NCI-H774 (cell line): ENCODE results near the gene ZNF281.
A peak's percentile ranks its signal among the peaks of the same experiment; 100 is the strongest.

Experiments
- DNase-seq: peaks from one replicate; lab custom pipeline; 2025; lab: John Stamatoyannopoulos, UW

ZNF281 gene

DNA sequence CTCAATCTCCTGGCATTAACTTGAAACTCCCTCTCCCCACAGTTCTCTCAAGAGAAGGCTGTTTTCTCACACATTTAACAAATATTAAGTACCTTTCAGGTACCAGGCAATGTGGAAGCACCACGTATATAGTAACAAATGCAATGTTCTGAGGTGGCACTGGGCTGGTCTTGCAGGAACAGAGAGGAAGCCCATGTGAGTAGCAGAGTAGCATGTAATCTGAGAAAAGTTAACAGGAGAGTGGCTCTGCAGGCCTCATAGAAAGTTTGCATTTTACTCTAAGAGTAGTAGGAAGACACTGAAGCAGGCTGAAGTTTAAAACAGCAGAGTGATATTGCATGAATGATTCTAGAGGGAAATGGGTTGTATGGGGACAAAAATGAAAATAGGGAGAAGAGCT is 21.0 kb downstream of the ZNF281 start:
- no peak for DNase-seq

DNA sequence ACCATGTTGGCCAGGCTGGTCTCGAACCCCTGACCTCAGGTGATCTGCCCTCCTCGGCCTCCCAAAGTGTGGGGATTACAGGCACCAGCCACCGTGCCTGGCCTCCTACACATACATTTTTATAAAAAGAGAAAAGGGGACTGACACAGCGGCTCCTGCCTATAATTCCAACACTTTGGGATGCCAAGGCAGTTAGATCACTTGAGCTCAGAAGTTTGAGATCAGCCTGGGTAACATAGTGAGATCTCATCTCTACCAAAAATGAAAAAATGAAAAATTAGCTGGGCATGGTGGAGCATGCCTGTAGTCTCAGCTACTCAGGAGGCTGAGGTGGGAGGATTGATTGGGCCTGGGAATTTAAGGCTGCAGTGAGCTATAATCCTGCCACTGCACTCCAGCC is 23.4 kb downstream of the ZNF281 start:
- DNase-seq = no peak

DNA sequence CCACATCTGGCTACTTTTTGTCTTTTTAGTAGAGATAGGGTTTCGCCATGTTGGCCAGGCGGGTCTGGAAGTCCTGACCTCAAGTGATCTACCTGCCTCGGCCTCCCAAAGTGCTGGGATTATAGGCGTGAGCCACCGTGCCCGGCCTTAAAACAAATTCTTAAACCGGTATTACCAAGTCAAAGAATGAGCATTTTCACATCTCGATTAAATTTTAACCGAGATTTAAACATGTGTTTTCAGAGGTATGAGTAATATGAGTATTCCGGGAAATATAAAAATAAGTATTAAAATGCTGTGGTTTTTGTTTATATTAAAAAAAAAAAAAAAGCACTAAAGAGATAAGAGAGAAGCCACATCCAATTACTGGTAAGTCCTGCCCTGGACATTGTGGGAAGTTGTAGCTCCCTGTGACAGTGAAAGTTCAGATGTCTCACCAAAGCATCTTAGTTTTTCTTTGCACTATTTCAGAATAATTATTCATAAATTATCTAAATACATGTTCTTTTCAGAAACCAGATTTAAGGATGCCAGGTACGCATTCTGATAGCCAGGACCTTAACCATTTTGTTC is 24.9 kb downstream of the ZNF281 start:
- DNase-seq = no peak

DNA sequence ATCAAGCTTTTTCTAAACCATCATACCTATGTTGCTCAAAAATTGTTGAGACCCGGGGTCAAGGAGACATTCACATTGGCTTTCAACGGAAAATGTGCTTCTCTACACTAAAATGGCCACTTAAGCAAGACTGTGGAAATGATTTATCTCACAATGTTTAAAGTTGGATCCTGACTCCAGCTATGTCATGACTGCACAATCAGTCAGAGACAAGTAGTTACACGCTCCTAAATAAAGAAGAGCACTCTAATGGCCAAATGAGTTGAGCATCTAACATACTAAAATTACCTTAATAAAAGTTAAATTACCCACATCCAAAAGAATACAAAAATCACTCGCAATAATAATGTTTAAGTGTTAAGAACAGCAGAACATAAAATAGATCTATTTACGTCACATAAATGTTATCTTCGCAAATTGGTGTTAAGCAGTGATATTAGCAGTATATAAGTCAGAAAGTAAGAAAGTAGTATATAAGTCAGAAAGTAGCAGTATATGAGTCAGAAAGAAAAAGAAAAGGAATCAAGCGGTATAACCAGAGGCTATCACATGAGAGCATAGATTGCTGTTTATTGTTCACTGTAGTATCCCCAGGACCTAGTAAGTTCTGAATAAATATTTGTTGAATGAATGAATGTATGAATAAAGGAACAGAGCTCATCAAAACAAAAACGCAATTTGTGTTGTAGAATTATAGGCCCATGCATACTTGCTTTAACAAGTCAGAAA is 28.4 kb downstream of the ZNF281 start:
- DNase-seq = no peak

DNA sequence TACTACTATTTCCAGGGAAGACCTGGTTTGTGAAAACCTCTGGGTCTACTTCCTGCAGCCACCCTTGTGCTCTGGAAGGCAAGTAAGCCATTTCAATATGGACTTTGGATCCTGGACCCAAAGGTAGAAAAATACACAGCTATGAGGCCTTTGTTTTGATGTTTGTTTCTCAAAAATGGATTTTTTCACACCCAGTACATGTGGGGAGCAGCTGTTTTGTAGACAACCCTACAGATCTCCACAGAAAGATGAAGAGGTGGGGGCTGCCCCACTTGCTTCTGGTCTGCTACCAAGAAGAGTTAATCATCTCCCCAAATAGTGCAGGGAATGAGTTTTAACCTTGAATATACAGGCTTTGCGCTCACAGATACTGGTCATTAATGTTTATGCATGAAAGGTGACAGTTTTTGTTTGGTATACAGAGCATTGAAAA is 29.2 kb downstream of the ZNF281 start:
- no peak for DNase-seq

DNA sequence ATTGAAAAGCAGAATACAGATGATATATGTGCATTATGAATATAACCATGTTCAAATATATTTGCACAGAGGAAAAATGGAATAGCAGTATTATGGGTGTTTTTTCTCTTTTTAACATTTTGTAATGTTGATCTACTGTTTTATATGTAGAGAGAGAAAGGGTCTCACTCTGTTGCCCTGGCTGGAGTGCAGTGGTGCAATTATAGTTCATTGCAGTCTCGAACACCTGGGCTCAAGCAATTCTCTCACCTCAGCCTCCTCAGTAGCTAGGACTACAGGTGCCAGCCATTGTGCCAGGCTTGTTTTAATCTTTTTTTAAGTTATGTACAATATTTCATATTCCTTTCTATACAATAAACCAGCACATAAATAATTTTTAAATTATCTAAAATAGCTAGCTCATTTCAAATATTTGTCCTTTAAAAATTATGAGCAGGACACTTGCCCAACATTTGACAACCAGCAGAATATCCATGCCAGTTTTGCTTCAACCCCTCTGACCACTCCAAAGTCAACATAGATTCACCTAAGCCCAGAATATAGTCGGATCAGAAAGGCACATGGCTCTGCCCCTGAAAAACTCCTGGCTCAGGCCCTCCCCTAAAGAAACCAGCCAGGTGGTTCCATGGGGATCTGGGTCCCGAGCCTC is 29.8 kb downstream of the ZNF281 start:
- no peak for DNase-seq

DNA sequence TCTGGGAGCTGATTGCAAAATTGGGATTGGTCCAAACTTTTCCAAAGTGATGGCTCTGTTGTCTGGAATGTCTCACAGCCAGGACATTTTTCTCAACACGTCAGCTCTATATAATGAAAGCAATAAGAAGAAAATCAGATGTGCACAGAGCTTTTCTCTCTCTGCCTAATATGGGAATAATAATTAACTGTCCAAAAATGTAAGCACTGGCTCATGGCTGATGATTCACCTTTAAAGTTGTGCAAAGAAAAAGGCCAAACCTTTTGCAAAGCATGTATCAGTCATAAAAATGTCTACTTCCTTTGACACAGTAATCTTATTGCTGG is 30.4 kb downstream of the ZNF281 start:
- no peak for DNase-seq

DNA sequence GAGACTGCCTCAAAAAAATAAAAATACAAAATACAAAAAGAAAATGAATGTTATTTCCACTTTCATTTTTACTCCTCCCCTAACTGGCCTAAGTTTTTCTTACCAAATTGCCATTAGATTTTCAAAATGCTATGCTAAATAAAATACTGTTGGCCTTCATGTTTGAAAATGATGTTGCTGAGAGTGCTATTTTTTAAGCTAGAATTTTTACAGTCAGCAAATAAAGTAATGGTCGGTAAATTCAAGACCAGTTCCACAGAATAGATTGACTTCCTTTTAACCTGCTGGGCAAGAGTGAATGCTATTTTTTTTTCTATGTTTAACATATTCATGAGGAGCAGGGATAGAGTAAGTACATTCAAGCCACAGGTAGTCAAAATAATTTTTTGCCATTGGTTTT is 31.7 kb downstream of the ZNF281 start:
- no peak for DNase-seq

DNA sequence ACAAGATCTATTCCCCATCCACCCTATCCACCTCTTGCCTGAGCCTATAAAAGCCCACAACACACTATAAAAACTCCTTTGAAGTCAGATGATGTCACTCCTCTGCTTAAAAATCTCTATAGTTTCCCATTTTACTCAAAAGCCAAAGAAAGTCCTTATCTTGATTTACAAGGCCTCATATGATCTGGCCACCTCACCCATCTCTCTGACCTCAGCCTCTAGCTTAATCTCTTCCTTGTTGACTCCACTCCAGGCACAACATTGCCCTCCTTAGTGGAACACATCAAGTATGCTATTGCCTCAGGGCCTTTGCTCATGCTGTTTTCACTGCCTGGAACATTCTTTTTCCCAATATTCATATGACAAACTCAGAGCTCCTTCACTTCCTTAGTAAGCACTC is 33.3 kb downstream of the ZNF281 start:
- no peak for DNase-seq

DNA sequence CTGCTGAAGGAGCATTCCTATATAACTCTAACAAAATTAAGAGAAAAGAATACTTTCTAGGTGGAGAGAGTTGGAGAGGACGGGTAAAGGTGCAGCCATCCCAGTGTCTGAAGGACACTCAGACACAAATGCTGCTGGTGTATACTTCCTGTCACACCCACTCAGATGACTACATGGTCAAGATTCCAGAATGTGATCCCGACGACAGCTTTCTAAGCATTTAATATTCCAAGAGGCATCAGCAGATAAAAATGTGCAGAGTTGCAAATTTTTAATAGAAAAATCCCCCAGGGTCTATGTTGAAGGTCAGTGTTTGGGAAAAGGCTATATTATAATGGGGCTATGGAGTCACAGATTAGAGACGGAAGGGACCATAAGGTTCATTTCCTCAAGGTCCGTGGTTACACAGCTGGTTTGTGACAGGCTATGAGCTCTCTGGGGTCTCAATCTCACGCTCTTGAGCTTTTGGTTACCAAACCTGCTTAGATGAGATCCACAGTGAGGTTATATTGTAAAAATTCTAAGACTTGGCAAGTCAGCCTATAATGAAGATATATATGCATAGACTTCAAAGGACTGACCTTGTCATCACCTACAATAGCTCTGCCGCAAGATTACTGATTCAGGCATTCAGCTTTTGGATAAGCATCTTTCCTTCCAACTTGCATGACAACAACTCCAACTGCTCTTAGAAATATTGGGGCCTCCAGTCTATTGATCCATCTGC is 35.1 kb downstream of the ZNF281 start:
- no peak for DNase-seq

DNA sequence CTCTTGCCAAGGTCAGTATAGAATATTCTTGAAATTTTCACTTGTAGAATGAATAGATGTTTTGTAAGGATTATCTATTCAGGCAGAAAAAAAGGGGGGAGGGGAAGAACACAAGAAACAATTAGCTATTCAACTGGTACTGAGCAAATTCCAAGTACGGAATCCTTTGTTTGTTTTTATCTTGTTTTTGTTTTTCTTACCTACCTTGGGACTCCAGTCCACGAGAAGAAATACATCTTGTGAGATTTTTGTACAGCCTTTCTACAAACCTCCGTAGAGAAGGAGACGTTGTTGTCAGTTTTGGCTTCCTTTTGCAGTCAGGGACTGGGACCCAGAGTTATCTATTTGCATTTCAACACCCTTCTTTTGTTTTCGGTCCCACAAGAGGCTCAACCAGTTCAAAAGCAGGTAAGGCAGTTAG is 36.0 kb downstream of the ZNF281 start:
- DNase-seq = no peak

DNA sequence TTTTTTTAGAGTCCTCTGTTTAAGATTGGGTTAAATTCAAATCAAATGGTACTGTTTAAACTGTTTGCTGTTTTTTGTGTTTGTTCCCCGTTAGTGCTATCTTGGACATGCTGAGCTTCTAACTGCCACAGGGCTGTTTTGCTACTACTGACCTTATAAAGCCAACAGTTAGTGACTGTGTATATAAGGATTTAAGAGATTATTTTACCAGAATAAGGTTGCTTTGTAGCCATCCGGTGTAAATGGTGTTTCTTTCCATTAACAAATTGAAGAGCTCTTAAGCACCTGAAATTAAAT is 37.0 kb downstream of the ZNF281 start:
- no peak for DNase-seq

DNA sequence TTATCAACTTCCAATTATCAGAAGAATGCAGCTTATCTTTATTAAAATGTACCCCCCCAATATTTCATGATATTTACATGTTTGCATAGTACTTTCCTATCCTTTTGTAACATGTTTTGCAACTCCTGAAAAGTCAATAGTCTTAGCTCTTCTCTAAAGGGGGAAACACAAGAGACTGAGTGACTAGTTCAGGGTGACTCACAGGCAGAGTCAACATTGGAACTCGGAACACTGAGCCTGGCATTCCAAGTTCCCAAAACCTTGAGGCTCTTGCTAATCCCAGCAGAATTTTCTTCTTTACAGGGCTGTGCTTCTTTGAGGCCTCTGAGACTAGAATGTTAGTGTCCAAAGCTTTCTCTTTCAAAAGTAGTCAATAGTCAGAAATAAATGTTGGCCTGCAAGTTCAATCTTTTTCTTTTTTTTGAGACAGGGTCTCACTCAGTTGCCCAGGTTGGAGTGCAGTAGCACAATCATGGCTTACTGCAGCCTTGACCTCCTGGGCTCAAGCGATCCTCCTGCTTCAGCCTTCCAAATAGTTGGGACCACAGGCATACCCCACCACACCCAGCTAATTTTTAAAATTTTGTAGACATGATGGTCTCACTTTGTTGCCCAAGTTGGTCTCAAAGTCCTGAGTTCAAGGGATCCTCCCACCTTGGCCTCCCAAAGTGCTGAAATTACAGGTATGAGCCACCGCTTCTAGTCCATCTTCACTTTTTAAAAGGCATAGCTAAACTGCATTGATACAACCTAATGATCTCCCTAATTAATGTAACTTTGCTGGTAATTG is 37.5 kb downstream of the ZNF281 start:
- peak; percentile 39 for DNase-seq

DNA sequence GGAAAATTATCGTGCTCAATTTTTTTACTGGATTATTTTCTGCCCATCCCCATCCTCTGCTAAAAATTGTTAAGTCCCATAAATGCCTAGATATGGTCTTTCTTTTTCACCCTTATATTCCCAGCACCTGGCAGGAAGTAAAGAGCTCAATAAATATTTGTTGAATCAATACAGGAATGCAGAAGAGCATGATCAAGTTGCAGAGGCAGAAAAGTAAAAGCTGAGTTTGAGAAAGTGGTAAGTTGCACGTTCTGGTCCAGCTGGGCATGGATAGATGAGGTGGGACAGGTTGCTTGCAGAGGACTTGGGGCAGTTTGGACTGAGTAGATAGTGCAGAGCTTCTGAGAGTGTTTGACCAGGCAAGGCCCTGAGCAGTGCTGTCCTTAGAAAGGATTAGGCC is 40.1 kb downstream of the ZNF281 start:
- DNase-seq = no peak

DNA sequence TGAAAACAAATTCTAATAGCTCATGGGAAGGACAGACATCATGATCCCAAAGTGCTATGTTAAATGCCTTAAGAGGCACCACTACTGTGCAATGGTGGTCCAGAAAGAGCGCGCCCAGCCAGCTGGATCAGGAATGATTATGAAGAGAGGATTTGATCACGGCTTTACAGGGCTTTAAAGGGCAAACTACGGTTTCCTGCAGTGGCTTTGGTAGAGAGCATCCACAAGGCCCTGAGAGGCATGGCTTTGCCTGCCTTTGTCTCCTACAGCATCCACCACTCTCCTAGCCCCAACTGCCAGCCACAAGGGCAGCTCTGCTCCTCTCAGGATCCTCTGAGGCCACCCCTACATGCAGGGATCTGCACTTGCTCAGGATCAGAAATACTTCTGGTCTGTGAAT is 40.7 kb downstream of the ZNF281 start:
- no peak for DNase-seq

DNA sequence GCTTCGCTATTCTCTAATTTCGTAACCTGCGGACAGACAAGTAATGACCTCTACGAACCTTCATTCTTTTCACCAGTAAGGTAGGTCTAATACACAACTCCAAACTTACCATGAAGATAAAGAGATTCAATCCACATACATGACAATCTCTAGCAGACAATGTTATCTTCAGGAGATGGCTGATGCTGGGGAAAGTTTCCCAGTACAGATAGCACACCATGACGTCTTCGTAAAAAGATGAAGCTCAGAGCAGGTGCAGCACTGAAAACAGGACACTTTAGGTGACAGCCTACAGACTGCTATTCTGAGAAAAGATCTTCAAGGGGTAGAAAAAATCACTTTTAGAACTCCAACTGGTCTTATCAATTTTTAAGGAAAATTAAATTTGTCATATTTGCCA is 41.3 kb downstream of the ZNF281 start:
- DNase-seq = no peak

DNA sequence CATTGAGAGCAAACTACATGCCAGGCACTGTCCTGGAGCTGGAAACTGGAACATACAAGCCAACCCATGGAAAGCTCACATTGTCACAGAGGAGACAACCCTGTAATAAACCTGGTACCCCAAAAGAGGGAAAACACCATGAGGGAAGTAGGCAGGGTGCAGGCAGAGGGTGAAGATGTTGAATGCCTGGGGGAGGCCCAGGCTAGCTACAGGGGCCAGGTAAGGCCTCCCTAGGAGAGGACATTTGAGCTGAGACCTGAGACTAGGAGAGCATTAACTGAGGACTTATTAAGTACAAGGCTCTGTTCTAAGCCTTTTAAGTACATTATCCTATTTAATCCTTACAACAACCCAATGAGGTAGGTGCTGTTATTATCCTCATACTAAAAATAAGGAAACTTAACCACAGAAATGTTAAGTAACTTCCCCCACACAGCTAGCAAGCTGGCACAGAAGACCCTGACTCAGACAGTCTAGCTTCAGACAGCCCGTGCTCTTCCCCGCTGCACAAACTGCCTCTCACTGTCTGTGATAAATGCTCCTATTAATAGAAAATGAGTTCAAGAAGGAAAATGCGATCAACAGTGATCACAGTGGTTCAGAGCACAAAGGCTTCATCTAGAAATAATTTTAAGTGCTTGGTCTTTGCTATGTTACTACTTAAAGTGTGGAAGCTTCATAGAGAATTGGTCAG is 41.8 kb downstream of the ZNF281 start:
- no peak for DNase-seq

DNA sequence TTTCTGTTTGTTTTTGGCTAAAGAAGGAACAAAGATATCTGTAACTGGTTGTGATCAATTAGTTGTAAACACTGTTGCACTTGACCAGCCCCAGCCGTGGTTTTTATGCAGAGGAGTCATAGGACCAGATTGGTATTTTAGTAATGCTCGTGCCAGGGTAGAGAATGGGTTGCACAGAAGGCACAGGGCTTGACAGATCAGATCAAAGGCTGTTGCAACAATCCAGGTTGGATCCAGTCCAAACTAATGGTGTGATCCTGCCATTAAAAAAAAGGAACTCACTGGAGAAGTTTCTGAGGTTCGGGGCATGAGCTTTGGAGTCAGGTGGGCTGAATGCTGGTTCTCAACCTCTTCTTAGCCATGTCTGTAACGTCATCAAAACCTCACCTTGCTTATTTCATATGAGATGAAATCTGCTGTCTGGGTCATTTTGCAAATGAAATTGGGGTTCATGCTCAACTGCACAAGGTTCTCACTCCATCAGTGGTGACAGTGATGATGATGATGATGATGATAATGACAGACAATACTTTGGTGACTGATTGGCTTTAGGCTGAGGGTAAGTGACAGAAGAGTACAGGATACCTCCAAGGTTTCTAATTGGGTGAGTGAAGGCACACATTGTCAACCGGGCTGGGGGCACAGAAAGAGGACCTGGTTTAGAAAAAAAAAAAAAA is 43.1 kb downstream of the ZNF281 start:
- no peak for DNase-seq

DNA sequence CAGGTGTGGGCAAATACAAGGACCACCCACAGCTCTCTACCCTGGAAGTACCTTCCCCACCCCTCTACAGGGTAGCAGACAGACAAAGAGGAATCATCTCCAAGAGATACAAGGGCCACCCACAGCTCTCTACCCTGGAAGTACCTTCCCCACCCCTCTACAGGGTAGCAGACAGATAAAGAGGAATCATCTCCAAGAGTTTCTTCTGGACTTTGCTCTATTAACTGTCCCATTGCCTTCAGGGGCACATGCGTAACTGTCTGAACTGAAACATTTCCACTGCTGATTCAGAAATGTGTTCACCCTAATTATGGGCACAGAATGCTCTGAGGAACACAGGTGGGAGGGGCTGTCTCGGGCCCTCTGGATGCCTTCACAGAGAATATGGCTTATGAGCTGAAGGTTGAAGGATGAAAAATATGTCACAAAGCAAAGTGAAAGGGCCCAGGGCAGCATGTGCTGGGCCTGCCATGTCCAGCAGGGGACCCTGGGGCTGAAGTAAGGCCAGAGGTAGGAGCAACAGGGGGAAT is 43.9 kb downstream of the ZNF281 start:
- no peak for DNase-seq

DNA sequence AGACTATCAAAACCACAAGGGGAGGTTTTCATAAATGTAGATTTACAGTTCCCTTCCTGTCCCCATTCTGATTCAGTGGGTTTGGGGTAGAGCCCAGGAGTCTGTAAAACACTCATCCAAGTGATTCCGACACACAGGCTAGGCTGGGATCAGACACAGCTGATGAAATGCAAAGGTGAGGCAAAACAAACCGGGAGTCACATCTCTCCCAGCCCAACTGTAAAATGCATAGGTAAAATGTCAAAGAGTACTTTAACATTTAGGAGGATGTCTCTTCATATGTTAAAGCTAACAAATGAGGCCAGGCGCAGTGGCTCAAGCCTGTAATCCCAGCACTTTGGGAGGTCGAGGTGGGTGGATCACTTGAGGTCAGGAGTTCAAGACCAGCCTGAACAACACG is 45.0 kb downstream of the ZNF281 start:
- no peak for DNase-seq
